Astrocyte (in vitro differentiated cells and primary cell): ENCODE data around the gene CAPN5.

Experiments
- CTCF ChIP-seq: IDR thresholded peaks from 2 replicates; pipeline ENCODE4 v1.5.1; 2011; ENCODE audit warnings: low read depth, mild to moderate bottlenecking, inconsistent platforms, low read length, moderate library complexity; ENCODE audit not compliant: insufficient read depth
- EZH2 ChIP-seq: IDR thresholded peaks from 2 replicates; pipeline ENCODE4 v1.6.1; 2012; ENCODE audit warnings: mild to moderate bottlenecking, low read length, inconsistent platforms; ENCODE audit not compliant: insufficient read depth

- no peak for TF ChIP-seq CTCF
- TF ChIP-seq EZH2 = no peak
Observed at GRCh38 chr11:77156396-77157195, 89.8 kb downstream of the CAPN5 start.
